Right atrium auricular region (tissue), 2 donors: ENCODE measurements around the gene STARD13. TPM values are rescaled to one million over a fixed set of nuclear protein-coding genes. Genes with fewer than 3 reads are reported as not detected.

ENCODE experiments used
- DNase-seq: peaks from one replicate; pipeline ENCODE4 v3.0.0-alpha.2; 2019; ENCODE audit warnings: low spot score
- H3K27ac ChIP-seq, 2 donors: fragments of 200-600 bp; sonication (generic); 1 replicate in 1 of 2; 2 replicates in 1 of 2; pipeline ENCODE4 v1.5.1; 2016 to 2019
- H3K27me3 ChIP-seq, 2 donors: fragments of 200-600 bp; sonication (generic); one replicate each; pipeline versions ENCODE4 v1.5.1 to v1.6.0; 2017 to 2019
- H3K36me3 ChIP-seq: fragments of 200-600 bp; sonication (generic); one replicate; pipeline ENCODE4 v1.5.1; 2016
- H3K4me1 ChIP-seq, 2 donors: fragments of 200-600 bp; sonication (generic); one replicate each; pipeline versions ENCODE4 v1.5.1 to v1.6.0; 2017 to 2019
- H3K4me3 ChIP-seq, 2 donors: fragments of 200-600 bp; sonication (generic); 1 replicate in 1 of 2; 2 replicates in 1 of 2; pipeline ENCODE4 v1.5.1; 2017 to 2019; ENCODE audit warnings: mild to moderate bottlenecking in 1 of 2, moderate library complexity in 1 of 2
- H3K9me3 ChIP-seq, 2 donors: fragments of 200-600 bp; sonication (generic); one replicate each; pipeline ENCODE4 v1.5.1; 2019
- total RNA-seq, 2 donors: library from RNA; depleted of rRNA; stranded (reverse); fragments of >200 nt; gene quantifications; one replicate each; pipeline ENCODE4 v1.1.0, GENCODE V29; 2016
- TF ChIP-seq, protein P1 (sequence below), 2 donors: fragments of 200-600 bp; sonication (generic); IDR thresholded peaks; one replicate each; pipeline ENCODE4 v1.5.1; 2019; ENCODE audit warnings: antibody characterized with exemption in 2 of 2

Gene STARD13
- total RNA-seq, 2 donors from 2014 or later = 21.6 to 23.3 TPM

DNA sequence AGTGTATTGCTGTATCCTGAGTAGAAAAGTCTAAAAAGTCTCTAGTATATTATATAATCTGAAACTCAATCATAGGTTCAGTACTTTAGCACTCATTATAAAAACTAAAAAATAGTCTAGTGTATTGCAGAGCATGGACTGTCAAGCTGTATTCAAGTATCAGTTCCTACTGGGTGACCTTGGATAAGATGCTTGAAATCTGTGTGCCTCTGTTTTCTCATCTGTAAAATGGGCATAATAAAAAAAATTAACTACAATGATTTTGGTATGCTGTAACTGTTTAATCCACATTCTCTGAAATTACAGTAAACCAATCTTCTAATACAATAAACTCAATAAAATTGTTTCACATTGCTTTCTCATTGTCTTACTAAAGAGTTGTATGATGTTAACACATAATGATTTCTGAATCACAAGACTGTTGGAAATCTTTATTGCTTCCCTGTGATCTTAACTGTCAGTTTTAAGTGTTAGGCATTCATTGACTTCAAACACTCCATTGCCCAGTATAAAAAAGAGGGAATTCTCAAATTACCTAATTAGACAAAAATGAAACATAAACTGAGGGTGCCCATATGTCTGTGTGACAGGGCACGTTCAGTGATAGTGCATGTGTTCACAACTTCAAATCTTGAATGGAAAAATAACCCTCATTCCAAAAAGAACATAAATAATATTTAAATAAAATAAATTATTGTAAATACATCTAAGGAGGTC is 2.2 kb downstream of the STARD13 start:
- peaks cover 0 to 55% of the 10 kb centered on the region in 2 donors for H3K4me1 ChIP-seq
- no peak for DNase-seq

DNA sequence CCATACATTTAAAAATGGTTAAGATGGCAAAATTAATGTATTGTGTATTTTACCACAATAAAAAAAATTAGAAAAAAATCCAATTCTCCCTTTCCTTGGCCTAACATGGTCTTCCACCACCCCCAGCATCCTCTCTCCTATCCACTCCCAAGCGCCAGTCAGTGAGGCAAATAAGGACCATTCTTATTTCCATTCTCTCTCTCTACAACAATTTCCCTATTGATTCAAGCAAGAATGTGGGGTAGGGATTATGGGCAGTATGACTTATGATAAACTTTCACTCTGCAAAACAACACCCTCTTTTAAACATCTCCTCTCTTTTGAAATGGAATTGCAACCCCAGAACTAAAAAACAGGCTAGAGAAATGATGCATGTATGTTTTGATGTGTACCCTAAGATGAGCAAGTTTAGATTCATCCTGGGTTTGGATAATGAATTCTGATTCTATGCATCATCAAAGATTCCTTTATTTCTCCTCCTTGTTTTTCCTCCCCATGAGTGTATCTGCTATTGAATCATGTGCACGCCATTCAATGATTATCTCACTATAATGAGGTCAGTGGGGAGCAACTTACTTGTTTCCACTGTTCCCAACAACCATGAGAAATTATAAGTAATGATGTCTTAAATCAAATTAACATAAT is 3.5 kb downstream of the STARD13 start:
- DNase-seq = no peak
- Histone ChIP-seq H3K4me3 (peak overlapping the region in 1 of 2 donors; percentile 7), H3K27ac (peak overlapping the region; percentile 92 to 98), H3K36me3 (no peaks in the 10 kb centered on the region), H3K4me1 (peaks cover 0 to 67% of the 10 kb centered on the region in 2 donors), H3K27me3 (no peaks in the 10 kb centered on the region), H3K9me3 (no peaks in the 10 kb centered on the region)
- TF ChIP-seq, protein P1, sequence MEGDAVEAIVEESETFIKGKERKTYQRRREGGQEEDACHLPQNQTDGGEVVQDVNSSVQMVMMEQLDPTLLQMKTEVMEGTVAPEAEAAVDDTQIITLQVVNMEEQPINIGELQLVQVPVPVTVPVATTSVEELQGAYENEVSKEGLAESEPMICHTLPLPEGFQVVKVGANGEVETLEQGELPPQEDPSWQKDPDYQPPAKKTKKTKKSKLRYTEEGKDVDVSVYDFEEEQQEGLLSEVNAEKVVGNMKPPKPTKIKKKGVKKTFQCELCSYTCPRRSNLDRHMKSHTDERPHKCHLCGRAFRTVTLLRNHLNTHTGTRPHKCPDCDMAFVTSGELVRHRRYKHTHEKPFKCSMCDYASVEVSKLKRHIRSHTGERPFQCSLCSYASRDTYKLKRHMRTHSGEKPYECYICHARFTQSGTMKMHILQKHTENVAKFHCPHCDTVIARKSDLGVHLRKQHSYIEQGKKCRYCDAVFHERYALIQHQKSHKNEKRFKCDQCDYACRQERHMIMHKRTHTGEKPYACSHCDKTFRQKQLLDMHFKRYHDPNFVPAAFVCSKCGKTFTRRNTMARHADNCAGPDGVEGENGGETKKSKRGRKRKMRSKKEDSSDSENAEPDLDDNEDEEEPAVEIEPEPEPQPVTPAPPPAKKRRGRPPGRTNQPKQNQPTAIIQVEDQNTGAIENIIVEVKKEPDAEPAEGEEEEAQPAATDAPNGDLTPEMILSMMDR (IDR thresholded peaks at IDR 0.05) = no peak

More for the DNA sequence above, 2.2 kb downstream of the STARD13 start:
- Histone ChIP-seq H3K9me3 (no peaks in the 10 kb centered on the region), H3K4me3 (peak overlapping the region; percentile 62 to 77), H3K27ac (peak overlapping the region; percentile 92 to 98), H3K36me3 (no peaks in the 10 kb centered on the region), H3K27me3 (no peaks in the 10 kb centered on the region)
- TF ChIP-seq, protein P1 (IDR thresholded peaks at IDR 0.05) = no peak

DNA sequence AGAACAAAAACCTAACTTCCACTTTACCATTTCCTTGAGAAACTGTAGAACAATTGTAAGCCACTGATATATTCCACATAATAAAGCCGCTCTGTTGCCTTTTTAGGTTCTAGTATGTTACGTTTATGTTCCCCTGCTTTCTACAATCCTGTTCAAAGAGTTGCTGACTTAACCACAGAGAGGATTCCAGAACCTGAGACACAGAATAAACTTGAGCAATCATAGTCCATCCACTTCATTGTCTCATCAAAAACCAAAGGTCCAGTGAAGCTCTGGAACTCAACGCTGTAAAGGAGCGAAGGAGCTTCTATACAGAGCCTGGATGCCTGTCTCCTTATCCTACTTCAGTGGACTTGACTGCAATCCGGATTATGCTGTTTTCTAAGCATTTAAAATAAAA is 4.6 kb downstream of the STARD13 start:
- Histone ChIP-seq H3K36me3 (no peaks in the 10 kb centered on the region), H3K9me3 (no peaks in the 10 kb centered on the region), H3K27ac (peak overlapping the region; percentile 18 to 78), H3K4me3 (no peak overlapping the region), H3K4me1 (peaks cover 0 to 73% of the 10 kb centered on the region in 2 donors), H3K27me3 (no peaks in the 10 kb centered on the region)
- TF ChIP-seq, protein P1 (IDR thresholded peaks at IDR 0.05) = no peak
- DNase-seq = no peak

DNA sequence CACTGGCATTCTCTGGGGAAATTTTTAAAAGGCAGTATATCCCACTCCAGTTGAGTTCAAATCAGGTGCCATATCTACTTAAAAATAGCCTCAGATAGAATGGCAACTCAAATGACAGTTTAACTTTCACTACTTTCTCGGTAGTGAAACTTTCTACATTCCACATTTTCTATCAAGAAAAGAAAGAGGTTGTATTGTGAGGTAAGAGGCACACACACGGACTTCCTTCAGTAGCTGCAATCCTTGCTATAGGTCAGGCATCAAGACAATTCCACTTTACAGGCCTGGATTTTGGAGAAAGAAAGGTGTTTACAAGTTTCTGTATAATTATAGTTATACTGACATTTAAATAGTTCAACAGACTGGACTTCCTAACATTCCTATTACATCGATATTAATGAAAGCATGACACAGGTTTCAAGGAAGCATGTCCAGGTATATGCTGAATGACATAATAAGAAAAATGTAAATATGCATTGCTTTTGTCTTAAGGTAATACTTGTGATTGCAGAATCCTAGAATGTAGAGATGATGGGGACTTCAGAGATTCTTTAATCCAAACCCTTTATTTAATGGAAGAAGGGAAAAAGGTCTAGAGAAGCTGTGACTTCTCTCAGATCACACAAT is 5.2 kb downstream of the STARD13 start:
- peaks cover 0 to 78% of the 10 kb centered on the region in 2 donors for H3K4me1 ChIP-seq
- H3K27me3 ChIP-seq = no peaks in the 10 kb centered on the region
- TF ChIP-seq, protein P1 (IDR thresholded peaks at IDR 0.05) = no peak
- no peaks in the 10 kb centered on the region for H3K36me3 ChIP-seq
- H3K27ac ChIP-seq = peak overlapping the region; percentile 66 to 78
- no peaks in the 10 kb centered on the region for H3K9me3 ChIP-seq
- DNase-seq = no peak
- no peak overlapping the region for H3K4me3 ChIP-seq

DNA sequence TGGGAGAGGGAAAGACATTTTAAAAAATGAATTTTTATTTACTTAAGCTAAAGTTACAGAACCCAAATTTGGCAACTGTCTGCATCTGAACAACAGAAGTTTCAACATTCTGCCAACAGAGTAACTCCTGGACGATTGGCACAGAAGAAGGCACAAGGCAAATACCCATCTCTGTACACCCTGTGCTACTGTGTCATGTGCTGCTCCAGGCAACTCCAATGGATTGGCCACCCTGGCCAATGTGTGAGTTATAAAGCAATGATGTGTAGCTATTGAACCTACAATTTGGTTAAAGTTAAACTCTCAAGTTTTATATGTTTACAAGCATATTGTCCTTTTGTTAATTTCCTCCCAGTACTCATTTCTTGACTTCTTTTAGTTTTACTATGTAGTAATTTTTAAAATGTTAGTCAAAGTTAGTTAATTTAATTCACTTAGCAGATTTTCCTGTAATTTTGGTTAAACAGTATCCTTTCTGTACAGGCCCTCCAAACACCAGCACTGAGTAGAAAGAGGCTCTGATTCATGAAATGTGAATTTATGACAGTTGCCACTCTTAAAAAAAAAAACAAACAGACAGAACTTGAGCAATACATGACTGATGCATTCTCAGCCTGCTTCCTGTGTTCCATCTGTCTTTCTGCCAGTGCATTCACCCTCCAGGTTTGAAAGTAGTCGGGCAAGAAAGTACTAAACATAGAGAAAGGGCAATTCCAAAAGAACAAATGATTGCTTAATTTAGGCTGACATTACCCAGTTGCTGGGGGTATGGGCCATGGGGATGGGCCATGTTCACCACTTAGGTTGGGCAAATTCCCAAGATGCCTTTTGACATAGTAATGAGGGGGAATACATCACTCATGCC is 5.9 kb downstream of the STARD13 start:
- Histone ChIP-seq H3K4me3 (no peak overlapping the region), H3K9me3 (no peaks in the 10 kb centered on the region), H3K27me3 (no peaks in the 10 kb centered on the region), H3K36me3 (no peaks in the 10 kb centered on the region), H3K27ac (peak overlapping the region; percentile 66 to 78), H3K4me1 (peaks cover 0 to 83% of the 10 kb centered on the region in 2 donors)
- DNase-seq = no peak
- TF ChIP-seq, protein P1 (IDR thresholded peaks at IDR 0.05) = no peak
